Measurements from ENCODE around the gene ANKMY2. TPM values are rescaled to one million over a fixed set of nuclear protein-coding genes. Genes with fewer than 3 reads are reported as not detected.

The ANKMY2 gene
- polyA plus RNA-seq, 3 donors: 4.8 to 7.5 (median 7.0) TPM

GRCh38 chr7:16603633-16604032 lies 41.9 kb downstream of the ANKMY2 start:
- H3K4me1 Mint-ChIP-seq: no peaks in the 10 kb centered on the region
- no peaks in the 10 kb centered on the region for H3K27me3 Mint-ChIP-seq (ENCODE audit: low read depth in 3 of 3)
- intact Hi-C loops (cut with micrococcal nuclease): no loop called here
- TF ChIP-seq, protein P1, sequence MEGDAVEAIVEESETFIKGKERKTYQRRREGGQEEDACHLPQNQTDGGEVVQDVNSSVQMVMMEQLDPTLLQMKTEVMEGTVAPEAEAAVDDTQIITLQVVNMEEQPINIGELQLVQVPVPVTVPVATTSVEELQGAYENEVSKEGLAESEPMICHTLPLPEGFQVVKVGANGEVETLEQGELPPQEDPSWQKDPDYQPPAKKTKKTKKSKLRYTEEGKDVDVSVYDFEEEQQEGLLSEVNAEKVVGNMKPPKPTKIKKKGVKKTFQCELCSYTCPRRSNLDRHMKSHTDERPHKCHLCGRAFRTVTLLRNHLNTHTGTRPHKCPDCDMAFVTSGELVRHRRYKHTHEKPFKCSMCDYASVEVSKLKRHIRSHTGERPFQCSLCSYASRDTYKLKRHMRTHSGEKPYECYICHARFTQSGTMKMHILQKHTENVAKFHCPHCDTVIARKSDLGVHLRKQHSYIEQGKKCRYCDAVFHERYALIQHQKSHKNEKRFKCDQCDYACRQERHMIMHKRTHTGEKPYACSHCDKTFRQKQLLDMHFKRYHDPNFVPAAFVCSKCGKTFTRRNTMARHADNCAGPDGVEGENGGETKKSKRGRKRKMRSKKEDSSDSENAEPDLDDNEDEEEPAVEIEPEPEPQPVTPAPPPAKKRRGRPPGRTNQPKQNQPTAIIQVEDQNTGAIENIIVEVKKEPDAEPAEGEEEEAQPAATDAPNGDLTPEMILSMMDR (IDR thresholded peaks at IDR 0.05): no peak
- no peaks in the 10 kb centered on the region for H4K20me1 ChIP-seq (ENCODE audit: insufficient read depth, low read length)
- H3K79me2 ChIP-seq (ENCODE audit: insufficient read depth, low read length): no peaks in the 10 kb centered on the region
- H3K36me3 Mint-ChIP-seq: peaks cover 64 to 76% of the 10 kb centered on the region in 2 donors
- no peaks in the 10 kb centered on the region for H3K9me3 ChIP-seq (replicated peaks in 1 of 2; ENCODE audit: control insufficient read depth in 1 of 2, insufficient read depth in 1 of 2, low read length in 2 of 2)
- H3K9ac ChIP-seq (ENCODE audit: insufficient read depth, low read length, poor library complexity, severe bottlenecking): no peak overlapping the region
- H3K9me3 Mint-ChIP-seq: peaks cover 0 to 2% (median 0%) of the 10 kb centered on the region in 7 donors
- peaks cover 30 to 75% of the 10 kb centered on the region in 2 donors for H3K36me3 ChIP-seq (replicated peaks in 1 of 2; ENCODE audit: control insufficient read depth in 1 of 2, insufficient read depth in 2 of 2, low read length in 2 of 2)
- H3K27me3 ChIP-seq (ENCODE audit: control insufficient read depth in 2 of 2, insufficient read depth in 2 of 2, low read length in 2 of 2): no peaks in the 10 kb centered on the region
- H3K4me1 ChIP-seq (ENCODE audit: control insufficient read depth in 1 of 2, insufficient read depth in 2 of 2, low read length in 2 of 2): no peaks in the 10 kb centered on the region
- H3K4me3 ChIP-seq (replicated peaks in 1 of 3; ENCODE audit: low read depth in 2 of 3, low read length in 3 of 3): no peak overlapping the region
- no peak overlapping the region for H3K27ac Mint-ChIP-seq
- no peak overlapping the region for H2AFZ ChIP-seq (ENCODE audit: insufficient read depth, low read depth, low read length, poor library complexity, severe bottlenecking)
- no peak overlapping the region for H3K4me2 ChIP-seq (replicated peaks; ENCODE audit: extremely low read depth, low read length, poor library complexity, severe bottlenecking)
- no peak for DNase-seq
- H3K27ac ChIP-seq (ENCODE audit: low read depth in 1 of 2, low read length in 2 of 2): no peak overlapping the region
- no peak overlapping the region for H3K4me3 Mint-ChIP-seq

DNA sequence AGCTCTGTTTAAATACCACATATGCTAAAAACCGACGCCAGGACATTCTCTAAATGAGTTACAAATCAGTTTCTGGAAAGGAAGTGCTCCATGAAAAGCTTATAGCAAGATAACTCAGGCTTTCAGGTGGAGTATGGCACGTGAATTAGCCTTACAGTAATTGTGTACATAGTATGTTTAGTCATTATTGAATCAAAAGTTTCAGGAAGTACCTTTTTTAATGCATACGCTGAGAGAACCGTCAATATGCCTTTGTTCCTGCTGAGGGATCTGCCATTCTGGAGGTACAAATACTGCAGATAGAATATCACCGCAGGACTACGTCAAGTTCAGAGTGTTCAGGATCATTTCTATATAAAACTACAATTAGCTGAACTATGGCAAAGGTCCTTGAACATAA lies 45.7 kb downstream of the ANKMY2 start:
- Histone ChIP-seq H3K4me3 (replicated peaks in 1 of 3; ENCODE audit: low read depth in 2 of 3, low read length in 3 of 3) (no peak overlapping the region), H2AFZ (ENCODE audit: insufficient read depth, low read depth, low read length, poor library complexity, severe bottlenecking) (no peak overlapping the region), H3K4me2 (replicated peaks; ENCODE audit: extremely low read depth, low read length, poor library complexity, severe bottlenecking) (no peak overlapping the region), H3K4me1 (ENCODE audit: control insufficient read depth in 1 of 2, insufficient read depth in 2 of 2, low read length in 2 of 2) (no peaks in the 10 kb centered on the region), H3K9me3 (replicated peaks in 1 of 2; ENCODE audit: control insufficient read depth in 1 of 2, insufficient read depth in 1 of 2, low read length in 2 of 2) (no peaks in the 10 kb centered on the region), H4K20me1 (ENCODE audit: insufficient read depth, low read length) (no peaks in the 10 kb centered on the region), H3K36me3 (replicated peaks in 1 of 2; ENCODE audit: control insufficient read depth in 1 of 2, insufficient read depth in 2 of 2, low read length in 2 of 2) (peaks cover 30 to 62% of the 10 kb centered on the region in 2 donors), H3K27ac (ENCODE audit: low read depth in 1 of 2, low read length in 2 of 2) (no peak overlapping the region), H3K79me2 (ENCODE audit: insufficient read depth, low read length) (no peaks in the 10 kb centered on the region), H3K27me3 (ENCODE audit: control insufficient read depth in 2 of 2, insufficient read depth in 2 of 2, low read length in 2 of 2) (no peaks in the 10 kb centered on the region), H3K9ac (ENCODE audit: insufficient read depth, low read length, poor library complexity, severe bottlenecking) (no peak overlapping the region)
- peaks cover 0 to 2% (median 0%) of the 10 kb centered on the region in 7 donors for H3K9me3 Mint-ChIP-seq
- no peaks in the 10 kb centered on the region for H3K27me3 Mint-ChIP-seq (ENCODE audit: low read depth in 3 of 3)
- no peak overlapping the region for H3K4me3 Mint-ChIP-seq
- TF ChIP-seq, protein P1 (IDR thresholded peaks at IDR 0.05): no peak
- H3K36me3 Mint-ChIP-seq: peaks cover 51 to 58% of the 10 kb centered on the region in 2 donors
- no peaks in the 10 kb centered on the region for H3K4me1 Mint-ChIP-seq
- no peak overlapping the region for H3K27ac Mint-ChIP-seq
- 97% methylated on average over 5 of the region's 7 CpGs for WGBS (ENCODE audit: insufficient coverage)
- DNase-seq: no peak
- intact Hi-C loops (cut with micrococcal nuclease): no loop called here
